Stimulated activated CD4-positive, alpha-beta T cell treated with anti-CD3 and anti-CD28 coated beads, Interleukin-4, amount 100 ng/mL, for 48 hours (primary cell): ENCODE results near the gene LSM14A.
A peak's percentile ranks its signal among the peaks of the same experiment; 100 is the strongest.
"Not testable (repeated sequence)": the region's sequence is repeated elsewhere in the genome, so short reads cannot be mapped to it uniquely, and the experiment has no call there.

ENCODE experiments used
- DNase-seq, 2 donors: peaks; one replicate each; pipeline ENCODE4 v3.0.0-alpha.2; 2020; ENCODE audit warnings: low read depth in 2 of 2

The LSM14A gene

DNA sequence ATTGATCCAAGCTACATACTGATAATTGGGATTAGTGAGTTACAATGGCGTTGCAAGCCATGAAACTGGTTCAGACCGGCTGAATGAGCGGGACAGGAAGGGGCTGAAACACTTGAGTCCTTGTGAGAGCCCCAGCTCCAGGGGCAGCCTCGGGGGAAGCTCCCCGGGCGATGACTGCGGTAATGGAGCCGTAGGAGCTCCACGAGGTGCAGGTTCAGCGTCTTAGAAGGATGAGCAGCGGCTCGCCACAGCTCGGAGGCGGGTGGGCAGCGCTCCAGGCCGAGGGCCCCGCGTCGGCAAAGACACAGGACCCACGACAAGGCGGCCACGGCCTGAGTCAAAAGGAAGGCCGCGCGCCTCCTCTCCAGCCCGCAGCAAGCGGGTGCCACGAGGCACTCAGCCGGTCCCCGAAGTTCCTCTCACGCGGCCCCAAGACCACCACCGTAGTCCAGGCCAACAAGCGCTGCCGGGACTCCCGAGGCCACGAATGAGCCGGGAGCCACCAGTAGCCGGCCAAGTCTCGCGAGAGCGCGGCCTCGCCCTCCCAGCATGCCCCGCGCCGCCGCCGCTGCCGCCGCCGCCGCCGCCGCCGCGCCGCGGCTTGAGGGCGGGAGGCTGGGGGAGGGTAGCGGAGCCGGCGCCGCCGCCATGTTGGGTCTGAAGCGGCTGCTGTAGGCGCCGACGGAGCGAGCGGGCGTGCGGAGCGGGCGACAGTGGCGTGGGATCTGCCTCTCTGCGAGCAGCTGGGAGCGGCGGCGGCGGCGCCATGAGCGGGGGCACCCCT lies at the start of gene LSM14A:
LSM14A (plus strand) TSS at position 628 of the 784 bp plus-strand sequence; CDS start at position 767, 139 bp downstream.
- DNase-seq, result peak; percentile 86 to 87

DNA sequence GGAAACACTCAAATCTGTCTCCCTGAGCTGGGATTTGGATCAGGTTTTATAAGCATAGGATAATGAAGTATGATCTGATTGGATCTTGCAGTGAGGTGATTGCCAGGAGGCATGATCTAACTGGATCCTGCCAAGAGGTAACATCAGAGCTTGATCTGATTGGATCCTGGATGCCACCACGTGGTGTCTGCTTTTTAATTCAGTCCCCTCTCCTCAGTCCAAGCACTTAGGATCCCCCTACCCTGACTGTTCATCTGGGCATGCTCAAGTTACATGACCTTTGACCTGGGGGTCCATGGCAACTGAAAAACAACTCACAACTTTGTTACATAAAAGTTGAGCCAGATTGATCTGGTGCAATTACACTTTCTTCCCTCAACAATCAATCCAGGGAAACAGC lies 47.5 kb upstream of the LSM14A start:
- DNase-seq, result no peak

DNA sequence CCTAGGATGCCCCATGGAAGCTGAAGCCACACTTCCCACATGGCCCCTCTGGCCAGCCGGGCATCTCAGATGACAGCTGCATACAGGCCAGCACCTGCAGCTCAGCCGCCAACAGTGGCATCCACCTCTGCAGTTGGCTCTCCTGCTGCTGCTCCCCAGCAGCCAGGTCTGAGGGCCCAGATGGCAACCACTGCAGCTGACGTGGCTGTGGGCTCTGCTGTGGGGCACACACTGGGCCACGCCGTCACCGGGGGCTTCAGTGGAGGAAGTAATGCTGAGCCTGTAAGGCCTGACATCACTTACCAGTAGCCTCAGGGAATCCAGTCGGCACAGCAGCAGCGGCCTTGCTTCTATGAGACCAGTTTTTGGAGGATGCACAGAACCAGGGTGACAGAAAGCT lies 45.3 kb upstream of the LSM14A start:
- no peak for DNase-seq

DNA sequence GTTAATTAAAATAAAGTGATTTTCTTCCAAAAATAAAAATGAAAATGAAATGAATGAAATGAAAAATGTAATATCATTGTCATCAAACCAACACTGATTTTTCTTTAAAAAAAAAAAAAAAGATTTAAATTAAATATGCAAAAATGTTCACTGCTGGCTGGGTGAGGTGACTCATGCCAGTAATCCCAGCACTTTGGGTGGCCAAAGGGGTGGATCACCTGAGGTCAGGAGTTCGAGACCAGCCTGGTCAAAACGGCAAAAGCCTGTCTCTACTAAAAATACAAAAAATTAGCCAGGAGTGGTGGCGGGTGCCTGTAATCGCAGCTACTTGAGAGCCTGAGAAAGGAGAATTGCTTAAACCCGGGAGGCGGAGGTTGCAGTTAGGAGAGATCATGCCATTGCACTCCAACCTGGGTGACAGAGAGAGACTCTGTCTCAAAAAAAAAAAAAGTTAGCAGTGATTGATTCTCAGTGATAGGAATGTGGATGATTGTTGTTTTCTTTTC lies 44.6 kb upstream of the LSM14A start:
- DNase-seq, result no peak

DNA sequence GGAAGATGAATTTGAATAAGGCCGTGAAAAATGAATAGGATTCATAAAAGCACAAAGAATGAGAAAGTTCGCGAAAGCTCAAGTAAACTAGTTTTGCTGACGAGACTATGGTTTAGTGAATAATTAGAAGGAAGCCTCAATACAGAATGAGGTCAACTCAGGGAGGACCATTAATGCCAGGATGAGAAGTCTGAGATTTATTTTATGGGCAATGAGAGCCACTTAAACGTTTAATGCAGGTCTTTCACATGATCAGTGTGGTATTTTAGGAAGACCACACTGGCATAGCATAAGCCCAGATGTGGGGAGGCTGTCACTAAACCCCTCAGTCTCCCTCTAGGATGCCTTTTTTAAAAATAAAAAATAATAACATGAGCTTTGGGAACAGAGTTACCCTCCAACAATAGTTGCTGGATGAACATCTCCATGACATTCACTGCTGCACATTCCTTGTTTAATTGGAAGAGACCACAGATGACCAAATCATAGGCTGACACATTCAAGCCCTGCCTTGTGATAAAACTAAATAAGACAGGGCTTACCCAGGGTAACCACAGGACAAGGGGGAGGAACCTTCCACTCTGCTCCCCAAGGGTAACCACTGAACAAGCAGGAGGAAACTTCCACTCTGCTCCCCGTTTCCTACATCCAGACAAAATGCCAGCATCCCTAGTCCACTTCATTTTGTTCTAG lies 43.6 kb upstream of the LSM14A start:
- no peak for DNase-seq

DNA sequence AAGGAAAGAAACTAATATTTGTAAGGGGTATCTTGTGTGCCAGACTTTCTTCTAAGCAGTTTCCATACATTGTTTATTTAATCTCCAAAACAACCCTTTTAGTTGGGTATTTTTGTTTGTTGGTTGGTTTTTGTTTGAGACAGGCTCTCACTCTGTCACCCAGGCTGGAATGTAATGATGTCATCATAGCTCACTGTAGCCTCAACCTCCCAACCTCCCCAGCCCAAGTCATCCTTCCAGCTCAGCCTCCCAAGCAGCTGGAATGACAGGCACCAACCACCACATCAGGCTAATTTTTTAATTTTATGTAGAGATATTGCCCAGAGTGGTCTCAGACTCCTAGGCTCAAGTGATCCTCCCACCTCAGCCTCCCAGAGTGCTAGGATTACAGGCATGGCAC lies 41.2 kb upstream of the LSM14A start:
- no peak for DNase-seq

DNA sequence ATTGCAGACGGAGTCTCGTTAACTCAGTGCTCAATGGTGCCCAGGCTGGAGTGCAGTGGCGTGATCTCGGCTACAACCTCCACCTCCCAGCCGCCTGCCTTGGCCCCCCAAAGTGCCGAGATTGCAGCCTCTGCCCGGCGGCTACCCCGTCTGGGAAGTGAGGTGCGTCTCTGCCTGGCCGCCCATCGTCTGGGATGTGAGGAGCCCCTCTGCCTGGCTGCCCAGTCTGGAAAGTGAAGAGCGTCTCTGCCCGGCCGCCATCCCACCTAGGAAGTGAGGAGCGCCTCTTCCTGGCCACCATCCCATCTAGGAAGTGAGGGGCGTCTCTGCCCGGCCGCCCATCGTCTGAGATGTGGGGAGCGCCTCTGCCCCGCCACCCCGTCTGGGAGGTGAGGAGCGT lies 40.2 kb upstream of the LSM14A start:
- not testable (repeated sequence) for DNase-seq

DNA sequence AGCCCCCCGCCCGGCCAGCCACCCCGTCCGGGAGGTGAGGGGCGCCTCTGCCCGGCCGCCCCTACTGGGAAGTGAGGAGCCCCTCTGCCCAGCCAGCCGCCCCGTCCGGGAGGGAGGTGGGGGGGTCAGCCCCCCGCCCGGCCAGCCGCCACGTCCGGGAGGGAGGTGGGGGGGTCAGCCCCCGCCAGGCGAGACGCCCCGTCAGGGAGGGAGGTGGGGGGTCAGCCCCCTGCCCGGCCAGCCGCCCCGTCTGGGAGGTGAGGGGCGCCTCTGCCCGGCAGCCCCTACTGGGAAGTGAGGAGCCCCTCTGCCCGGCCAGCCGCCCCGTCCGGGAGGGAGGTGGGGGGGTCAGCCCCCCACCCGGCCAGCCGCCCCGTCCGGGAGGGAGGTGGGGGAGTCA lies 39.6 kb upstream of the LSM14A start:
- DNase-seq, result not testable (repeated sequence)

DNA sequence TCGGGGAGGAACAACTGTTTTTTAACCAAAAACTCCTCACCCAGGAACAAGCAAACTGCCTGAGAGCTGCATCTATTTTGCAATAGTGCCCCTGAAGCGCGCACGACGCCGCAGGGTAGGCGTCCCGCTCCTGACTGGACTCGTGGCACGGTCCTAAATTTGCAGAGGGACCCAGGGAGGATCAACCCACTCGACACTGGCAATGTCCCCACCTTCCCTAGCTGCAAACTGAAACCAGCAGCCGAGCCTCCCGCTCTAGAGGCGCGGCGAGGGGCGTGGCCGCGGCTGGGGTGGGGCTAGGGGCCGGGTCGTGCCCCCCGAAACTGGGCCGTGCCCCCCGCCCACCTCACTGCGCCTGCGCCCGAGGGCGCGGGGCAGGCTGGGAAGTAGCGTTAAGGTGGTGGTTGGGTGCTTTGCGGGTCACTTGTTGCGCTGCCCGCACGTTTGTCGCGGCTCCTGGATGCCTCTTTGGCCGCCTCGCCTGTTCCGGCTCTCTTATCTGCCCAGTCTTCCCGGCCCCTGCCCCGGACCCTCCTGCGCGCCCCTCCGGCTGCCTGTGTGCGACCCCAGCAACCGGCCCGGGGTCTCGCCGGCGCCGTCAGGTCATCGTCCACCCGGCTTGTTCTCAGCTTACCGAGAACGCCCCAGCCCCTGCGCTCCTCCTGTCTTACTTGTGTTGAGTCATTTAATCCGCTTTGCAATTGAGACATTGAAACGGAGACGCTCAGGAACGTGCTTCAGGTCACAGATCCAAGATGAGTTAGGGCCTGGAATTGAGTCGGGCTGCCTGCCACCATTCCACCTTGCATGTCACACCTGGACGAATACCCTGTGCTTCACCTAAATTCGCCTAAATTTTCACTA lies 37.9 kb upstream of the LSM14A start:
- peak; percentile 83 to 89 for DNase-seq

DNA sequence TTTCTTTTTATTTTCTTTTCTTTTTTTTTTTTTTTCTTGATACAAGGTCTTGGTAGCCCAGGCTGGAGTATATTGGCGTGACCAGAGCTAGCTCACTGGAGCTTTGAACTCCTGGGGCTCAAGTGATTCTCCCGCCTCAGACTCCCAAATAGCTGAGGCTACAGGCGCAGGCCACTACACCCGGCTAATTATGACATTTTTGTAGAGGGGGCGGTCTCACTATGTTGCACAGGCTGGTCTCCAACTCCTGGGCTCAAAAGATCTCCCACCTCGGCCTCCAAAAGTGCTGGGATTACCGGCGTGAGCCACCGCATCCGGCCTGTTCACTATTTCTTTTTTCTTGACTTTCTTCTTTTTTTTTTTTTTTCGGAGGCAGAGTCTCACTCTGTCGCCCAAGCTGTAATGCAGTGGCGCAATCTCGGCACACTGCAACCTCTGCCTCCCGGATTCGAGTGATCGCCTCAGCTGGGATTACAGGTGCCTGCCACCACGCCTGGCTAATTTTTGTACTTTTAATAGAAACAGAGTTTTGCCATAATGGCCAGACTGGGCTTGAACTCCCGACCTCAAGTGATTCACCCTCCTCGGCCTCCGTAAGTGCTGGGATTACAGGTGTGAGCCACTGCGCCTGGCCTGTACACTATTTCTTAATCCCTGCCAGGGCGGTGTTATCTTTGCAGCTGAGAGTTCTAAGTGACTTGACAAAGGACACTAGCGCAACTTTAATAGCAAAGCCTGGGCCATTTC lies 37.1 kb upstream of the LSM14A start:
- DNase-seq, result no peak

DNA sequence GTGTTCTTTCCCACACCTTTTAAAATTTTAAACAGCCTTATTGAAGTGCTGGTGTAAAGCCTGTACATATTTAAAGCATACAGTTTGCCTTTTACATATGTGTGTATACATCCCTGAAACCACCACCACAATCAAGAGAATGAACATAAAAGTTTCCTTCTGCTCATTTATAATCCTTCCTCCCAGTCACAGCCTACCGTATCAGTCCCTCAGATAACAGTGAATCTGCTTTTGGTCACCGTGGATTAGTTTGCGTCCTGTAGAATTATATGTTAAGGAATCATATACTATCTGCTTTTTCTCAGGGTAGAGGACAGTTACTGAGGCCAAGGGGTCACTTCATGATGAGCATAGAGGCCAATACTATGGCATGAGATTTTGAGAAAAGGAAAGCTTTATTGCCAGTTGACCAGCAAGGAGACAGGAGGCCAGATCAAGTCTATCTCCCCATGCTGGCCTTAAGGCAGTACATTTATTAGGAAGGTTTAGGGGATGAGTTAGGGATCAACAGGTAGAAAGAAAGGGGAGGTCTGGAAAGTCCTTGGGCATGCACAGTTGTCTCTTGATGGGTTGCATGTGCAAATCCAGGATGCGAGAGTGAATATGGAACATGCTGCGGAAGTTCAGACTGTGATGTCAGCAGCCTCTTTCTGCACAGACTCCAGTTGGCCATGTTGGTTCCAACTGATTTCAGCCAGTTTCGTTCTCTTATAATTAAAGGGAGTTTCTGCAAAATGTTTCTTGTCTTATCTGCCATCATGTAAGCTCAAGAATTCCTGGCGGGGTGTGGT lies 36.3 kb upstream of the LSM14A start:
- no peak for DNase-seq

DNA sequence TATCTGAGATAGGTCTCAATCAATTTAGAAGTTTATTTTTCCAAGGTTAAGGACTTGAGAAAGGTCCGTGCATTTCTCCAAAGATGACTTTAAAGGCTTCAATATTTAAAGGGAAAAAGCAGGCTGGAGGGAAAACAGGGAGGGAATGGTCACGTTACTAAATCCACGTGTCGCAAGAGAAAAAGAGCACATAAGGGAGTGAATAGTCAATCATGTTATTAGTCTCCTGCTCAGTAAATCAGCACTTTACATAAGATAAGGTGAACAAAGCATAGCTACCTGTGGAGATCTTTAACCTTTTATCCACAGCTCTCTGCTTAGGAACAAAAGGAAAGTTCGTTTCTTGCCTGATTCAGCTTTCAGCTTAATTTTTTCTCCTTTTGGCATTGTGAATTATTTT lies 31.3 kb upstream of the LSM14A start:
- DNase-seq, result no peak

DNA sequence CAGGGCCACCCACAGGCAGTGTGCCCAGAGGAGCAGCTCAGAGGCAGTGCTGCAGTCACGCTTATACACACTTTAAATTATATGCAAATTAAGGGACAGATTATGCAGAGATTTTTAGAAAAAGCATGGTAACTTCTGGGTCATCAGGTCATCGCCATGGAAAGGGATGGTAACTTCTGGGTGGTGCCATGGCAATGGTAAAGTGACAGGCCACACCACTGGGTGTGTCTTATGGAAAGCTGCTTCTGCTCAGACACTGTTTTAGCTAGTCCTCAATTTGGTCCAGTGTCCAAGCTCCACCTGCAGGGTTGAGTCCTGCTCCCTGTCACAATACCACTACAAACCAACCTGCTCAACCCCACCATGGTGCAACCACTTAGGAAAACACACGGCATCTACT lies 29.9 kb upstream of the LSM14A start:
- DNase-seq, result no peak

DNA sequence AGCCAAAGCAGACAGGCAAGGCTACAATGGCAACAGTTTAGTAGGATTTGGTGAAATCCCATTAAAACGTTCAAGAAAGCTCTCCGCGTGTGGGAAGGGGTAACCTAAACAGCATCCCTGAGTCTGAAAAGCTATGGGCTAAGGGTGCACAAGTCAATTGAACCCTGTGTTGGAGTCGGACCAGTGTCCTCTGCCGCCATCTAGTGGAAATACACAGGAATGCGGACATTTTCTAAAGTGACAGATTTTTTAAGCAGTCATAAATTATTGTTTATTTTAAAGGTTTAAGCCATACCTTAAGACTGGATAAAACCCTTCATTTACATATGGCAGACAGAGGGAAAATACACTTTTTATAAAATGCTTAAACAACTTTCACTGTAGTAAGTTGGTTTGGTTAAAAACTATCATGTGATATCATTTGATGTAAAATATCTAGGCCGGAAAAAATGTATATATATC lies 26.5 kb upstream of the LSM14A start:
- peak; percentile 32 to 37 for DNase-seq

DNA sequence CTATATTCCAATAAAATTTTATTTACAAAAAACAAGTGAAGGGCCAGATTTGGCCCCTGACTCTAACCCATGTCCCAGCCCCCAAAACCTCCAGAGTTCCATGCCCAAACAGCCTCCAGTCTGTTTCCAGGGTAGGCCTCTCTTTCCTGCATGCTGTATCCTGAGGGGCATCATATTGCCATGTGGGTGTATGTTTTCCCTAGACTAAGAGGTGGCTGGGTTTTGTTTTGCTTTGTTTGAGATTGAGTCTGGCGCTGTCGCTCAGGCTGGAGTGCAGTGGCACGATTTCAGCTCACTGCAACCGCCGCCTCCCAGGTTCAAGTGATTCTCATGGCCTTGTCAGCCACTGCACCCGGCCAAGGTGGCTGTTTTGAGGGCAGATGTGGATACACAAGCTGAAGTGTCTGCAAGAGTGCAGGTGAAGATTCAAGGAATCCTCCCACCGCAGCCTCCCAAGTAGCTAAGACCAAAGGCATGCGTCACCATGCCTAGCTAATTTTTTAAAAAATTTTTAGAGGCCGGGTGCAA lies 23.6 kb upstream of the LSM14A start:
- no peak for DNase-seq

DNA sequence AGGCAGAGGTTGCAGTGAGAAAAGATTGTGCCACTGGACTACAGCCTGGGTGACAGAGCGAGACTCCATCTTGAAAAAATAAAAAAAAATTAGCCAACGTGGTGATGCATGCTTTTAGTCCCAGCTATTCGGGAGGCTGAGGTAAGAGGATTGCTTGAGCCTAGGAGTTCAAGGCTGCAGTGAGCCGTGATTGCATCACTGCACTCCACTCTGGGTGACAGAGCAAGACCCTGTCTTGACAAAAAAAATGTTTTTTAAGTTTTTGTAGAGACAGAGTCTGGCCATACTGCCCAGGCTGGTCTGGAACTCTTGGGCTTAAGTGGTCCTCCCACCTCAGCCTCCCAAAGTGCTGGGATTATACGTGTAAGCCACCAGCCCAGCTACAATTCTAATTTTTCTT lies 22.4 kb upstream of the LSM14A start:
- DNase-seq, result no peak

DNA sequence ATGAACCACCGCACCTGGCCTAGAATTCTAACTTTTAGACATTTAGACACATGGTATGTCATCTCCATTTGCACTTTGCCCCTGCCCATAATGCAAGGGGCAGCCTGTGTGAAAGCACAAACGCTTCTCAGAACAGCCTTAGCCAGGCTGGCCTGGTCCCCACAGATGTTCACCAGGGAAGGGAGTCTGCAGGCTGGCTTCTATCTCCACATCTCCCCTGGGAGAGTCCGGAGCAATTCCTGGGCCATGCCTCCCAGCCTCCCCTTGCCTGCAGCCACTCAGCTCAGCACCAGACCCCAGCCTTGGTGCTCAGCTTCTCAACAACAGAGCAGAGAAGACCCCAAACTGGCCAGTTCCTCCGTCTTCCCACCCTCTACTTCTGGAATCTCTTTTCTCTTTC lies 21.7 kb upstream of the LSM14A start:
- DNase-seq, result no peak

DNA sequence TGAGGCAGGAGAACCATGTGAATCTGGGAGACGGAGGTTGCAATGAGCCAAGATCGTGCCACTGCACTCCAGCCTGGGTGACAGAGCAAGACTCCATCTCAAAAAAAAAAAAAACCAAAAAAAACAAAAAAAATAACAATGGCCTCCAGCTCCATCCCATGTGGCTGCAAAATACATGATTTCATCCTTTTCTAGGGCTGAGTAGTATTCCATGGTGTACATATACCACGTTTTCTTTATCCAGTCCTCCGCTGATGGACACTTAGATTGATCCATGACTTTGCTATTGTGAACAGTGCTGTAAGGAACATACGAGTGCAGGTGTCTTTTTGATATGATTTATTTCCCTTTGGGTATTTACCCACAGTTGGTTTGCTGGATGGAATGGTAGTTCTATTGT lies 20.9 kb upstream of the LSM14A start:
- DNase-seq, result no peak

DNA sequence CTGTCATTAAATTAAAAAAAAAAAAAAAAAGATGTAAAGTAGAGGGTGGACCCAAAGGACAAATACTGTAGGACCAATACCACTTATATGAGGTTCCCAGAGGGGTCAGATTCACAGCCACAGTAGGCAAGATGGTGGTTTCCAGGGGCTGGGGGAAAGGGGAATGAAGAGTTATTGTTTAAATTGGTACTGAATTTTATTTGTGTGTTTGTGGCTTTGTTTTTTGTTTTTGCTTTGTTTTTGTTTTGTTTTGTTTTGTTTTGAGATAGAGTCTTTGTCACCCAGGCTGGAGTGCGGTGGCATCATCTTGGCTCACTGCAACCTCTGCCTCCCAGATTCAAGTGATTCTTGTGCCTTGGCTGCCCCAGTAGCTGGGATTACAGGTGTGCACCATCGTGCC lies 17.9 kb upstream of the LSM14A start:
- no peak for DNase-seq

DNA sequence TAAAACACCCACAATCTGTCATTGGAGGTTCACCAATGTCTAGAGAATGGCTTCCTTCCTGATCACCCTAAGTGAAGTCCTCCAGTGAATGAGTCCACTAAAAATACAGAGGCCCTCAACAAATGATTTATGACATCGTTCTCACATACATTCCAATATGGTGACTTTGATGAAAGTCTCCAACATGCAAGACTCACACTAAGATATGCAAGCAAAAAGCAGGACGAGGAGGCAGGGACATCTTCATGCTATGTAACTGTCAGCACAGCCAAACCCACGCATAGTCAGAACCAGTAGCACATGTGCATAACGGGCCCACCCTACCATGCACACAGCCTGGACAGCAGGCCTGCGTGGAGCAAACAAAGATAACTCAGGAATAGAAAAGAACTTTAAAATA lies 16.6 kb upstream of the LSM14A start:
- no peak for DNase-seq
